Superior temporal gyrus (tissue), 1 donor: ENCODE measurements around the gene C3AR1.
"Not testable (repeated sequence)": the region's sequence is repeated elsewhere in the genome, so short reads cannot be mapped to it uniquely, and the experiment has no call there.

Source experiments
- DNase-seq: peaks from one replicate; pipeline ENCODE4 v3.0.0-alpha.2; 2016; ENCODE audit errors: extremely low spot score

Gene C3AR1

GRCh38 chr12:8028267-8028666 lies 37.9 kb downstream of the C3AR1 start:
- DNase-seq, result no peak

- no peak for DNase-seq
These were observed 38.3 kb downstream of the C3AR1 start for GRCh38 chr12:8027856-8028255.

- DNase-seq, result peak; percentile 100
These were observed 39.8 kb downstream of the C3AR1 start for GRCh38 chr12:8026291-8026900.

GRCh38 chr12:8018666-8019581 lies 47.2 kb downstream of the C3AR1 start:
- DNase-seq, result no peak

GRCh38 chr12:8018213-8018612 lies 47.9 kb downstream of the C3AR1 start:
- DNase-seq, result not testable (repeated sequence)

GRCh38 chr12:8014836-8015235 lies 51.3 kb downstream of the C3AR1 start:
- no peak for DNase-seq

GRCh38 chr12:8012651-8013309 lies 53.4 kb downstream of the C3AR1 start:
- no peak for DNase-seq

- DNase-seq, result no peak
These were observed 54.8 kb downstream of the C3AR1 start for GRCh38 chr12:8011331-8011730.
